HEK293 (cell line): ENCODE results near the gene PWP1.
A peak's percentile ranks its signal among the peaks of the same experiment; 100 is the strongest.

ENCODE experiments used
- AEBP2 ChIP-seq: fragments of 450-650 bp; formaldehyde crosslinking; IDR thresholded peaks from 2 replicates; pipeline ENCODE4 v1.5.1; 2016; ENCODE audit warnings: missing biosample characterization, missing genetic modification characterization, borderline replicate concordance
- GLIS2 ChIP-seq: fragments of 450-650 bp; formaldehyde crosslinking; IDR thresholded peaks from 2 replicates; pipeline ENCODE4 v1.5.1; 2016; ENCODE audit warnings: missing biosample characterization, missing genetic modification characterization
- KLF16 ChIP-seq: fragments of 450-650 bp; formaldehyde crosslinking; IDR thresholded peaks from 2 replicates; pipeline ENCODE4 v1.5.1; 2017; ENCODE audit warnings: missing biosample characterization, missing genetic modification characterization
- RBAK ChIP-seq: fragments of 450-650 bp; formaldehyde crosslinking; IDR thresholded peaks from 2 replicates; pipeline ENCODE4 v1.5.1; 2016; ENCODE audit warnings: missing biosample characterization, missing genetic modification characterization
- SALL2 ChIP-seq: fragments of 450-650 bp; formaldehyde crosslinking; IDR thresholded peaks from 2 replicates; pipeline ENCODE4 v1.5.0; 2017; ENCODE audit warnings: missing biosample characterization, mild to moderate bottlenecking, missing genetic modification characterization, borderline replicate concordance
- SETDB1 ChIP-seq: IDR thresholded peaks from one replicate; pipeline ENCODE4 v1.6.1; 2017; ENCODE audit warnings: mild to moderate bottlenecking, low read length, moderate library complexity, mixed read lengths; ENCODE audit not compliant: insufficient read length
- ZNF148 ChIP-seq: fragments of 450-650 bp; formaldehyde crosslinking; IDR thresholded peaks from 2 replicates; pipeline ENCODE4 v1.5.0; 2017; ENCODE audit warnings: missing biosample characterization, missing genetic modification characterization, borderline replicate concordance
- ZNF211 ChIP-seq: fragments of 450-650 bp; formaldehyde crosslinking; IDR thresholded peaks from 2 replicates; pipeline ENCODE4 v1.5.1; 2016; ENCODE audit warnings: low read depth, missing biosample characterization, missing genetic modification characterization
- ZNF214 ChIP-seq: fragments of 450-650 bp; formaldehyde crosslinking; IDR thresholded peaks from 2 replicates; pipeline ENCODE4 v1.5.1; 2017; ENCODE audit warnings: missing biosample characterization, mild to moderate bottlenecking, missing genetic modification characterization, borderline replicate concordance
- ZNF239 ChIP-seq: fragments of 450-650 bp; formaldehyde crosslinking; IDR thresholded peaks from 2 replicates; pipeline ENCODE4 v1.5.1; 2016; ENCODE audit warnings: missing biosample characterization, missing genetic modification characterization
- ZNF324 ChIP-seq: fragments of 450-650 bp; formaldehyde crosslinking; IDR thresholded peaks from 2 replicates; pipeline ENCODE4 v1.5.1; 2016; ENCODE audit warnings: missing biosample characterization, missing genetic modification characterization
- ZNF391 ChIP-seq: fragments of 450-650 bp; formaldehyde crosslinking; IDR thresholded peaks from 2 replicates; pipeline ENCODE4 v1.5.1; 2016; ENCODE audit warnings: low read depth, missing biosample characterization, missing genetic modification characterization, borderline replicate concordance
- ZNF433 ChIP-seq: fragments of 450-650 bp; formaldehyde crosslinking; IDR thresholded peaks from 2 replicates; pipeline ENCODE4 v1.5.1; 2016; ENCODE audit warnings: missing biosample characterization, missing genetic modification characterization, low read depth
- ZNF521 ChIP-seq: fragments of 450-650 bp; formaldehyde crosslinking; IDR thresholded peaks from 2 replicates; pipeline ENCODE4 v1.5.1; 2017; ENCODE audit warnings: missing biosample characterization, mild to moderate bottlenecking, missing genetic modification characterization
- ZNF560 ChIP-seq: fragments of 450-650 bp; formaldehyde crosslinking; IDR thresholded peaks from 2 replicates; pipeline ENCODE4 v1.5.1; 2017; ENCODE audit warnings: missing biosample characterization, missing genetic modification characterization, borderline replicate concordance
- ZNF580 ChIP-seq: fragments of 450-650 bp; formaldehyde crosslinking; IDR thresholded peaks from 2 replicates; pipeline ENCODE4 v1.5.1; 2016; ENCODE audit warnings: missing biosample characterization, missing genetic modification characterization
- ZNF610 ChIP-seq: fragments of 450-650 bp; formaldehyde crosslinking; IDR thresholded peaks from 2 replicates; pipeline ENCODE4 v1.5.1; 2016; ENCODE audit warnings: missing biosample characterization, missing genetic modification characterization, borderline replicate concordance
- ZNF660 ChIP-seq: fragments of 450-650 bp; IDR thresholded peaks from 2 replicates; pipeline ENCODE4 v1.5.1; 2018; ENCODE audit warnings: missing biosample characterization, mild to moderate bottlenecking, missing genetic modification characterization
- ZNF664 ChIP-seq: fragments of 450-650 bp; formaldehyde crosslinking; IDR thresholded peaks from 2 replicates; pipeline ENCODE4 v1.5.1; 2016; ENCODE audit warnings: missing biosample characterization, missing genetic modification characterization
- ZNF677 ChIP-seq: fragments of 450-650 bp; IDR thresholded peaks from 2 replicates; pipeline ENCODE4 v1.5.0; 2018; ENCODE audit warnings: missing biosample characterization, mild to moderate bottlenecking, missing genetic modification characterization, moderate library complexity
- ZNF777 ChIP-seq: fragments of 450-650 bp; formaldehyde crosslinking; IDR thresholded peaks from 2 replicates; pipeline ENCODE4 v1.5.1; 2017; ENCODE audit warnings: missing biosample characterization, missing genetic modification characterization, borderline replicate concordance
- TF ChIP-seq, protein P1 (sequence below): fragments of 450-650 bp; formaldehyde crosslinking; IDR thresholded peaks from 2 replicates; pipeline ENCODE4 v1.5.1; 2016; ENCODE audit warnings: missing biosample characterization, missing genetic modification characterization
- TF ChIP-seq, protein P2 (sequence below): fragments of 450-650 bp; formaldehyde crosslinking; optimal IDR thresholded peaks from 2 replicates; pipeline ENCODE3; 2016; ENCODE audit warnings: missing biosample characterization, mild to moderate bottlenecking, missing genetic modification characterization
- TF ChIP-seq, protein P3 (sequence below): fragments of 450-650 bp; formaldehyde crosslinking; IDR thresholded peaks from 2 replicates; pipeline ENCODE4 v1.5.1; 2016; ENCODE audit warnings: missing biosample characterization, missing genetic modification characterization
- TF ChIP-seq, protein P4 (sequence below): fragments of 450-650 bp; formaldehyde crosslinking; IDR thresholded peaks from 2 replicates; pipeline ENCODE4 v1.5.1; 2017; ENCODE audit warnings: missing biosample characterization, missing genetic modification characterization
- TF ChIP-seq, protein P5 (sequence below): fragments of 450-650 bp; formaldehyde crosslinking; IDR thresholded peaks from 2 replicates; pipeline ENCODE4 v1.5.1; 2016; ENCODE audit warnings: missing biosample characterization, missing genetic modification characterization

Gene PWP1

DNA sequence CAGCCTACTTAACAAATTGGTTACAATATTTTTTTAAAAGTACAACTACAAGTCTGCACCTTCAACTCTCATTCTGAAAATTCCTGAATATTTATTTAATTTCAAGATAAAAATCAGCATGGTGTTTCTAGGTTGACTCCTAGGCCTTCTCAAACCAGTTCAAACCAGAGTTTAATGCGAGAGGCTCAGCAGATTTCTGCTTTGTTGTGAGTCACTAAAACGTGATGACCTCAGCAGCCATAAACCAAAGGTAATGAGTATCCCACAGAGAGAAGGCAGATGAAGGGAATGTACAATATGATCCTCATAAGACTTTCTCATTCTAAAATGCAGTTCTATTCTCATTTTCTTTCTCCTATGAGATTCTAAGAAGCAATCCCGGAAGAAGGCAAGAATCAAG is 73.8 kb downstream of the PWP1 start (continued):
- TF ChIP-seq ZNF148 (no peak), ZNF239 (tag by site-specific recombination) (no peak), ZNF660 (tag by site-specific recombination) (peak; percentile 90), ZNF324 (no peak; the same call in 1 of the 2 replicates), RBAK (tag by site-specific recombination) (no peak), ZNF677 (tag by site-specific recombination) (no peak), SALL2 (tag by site-specific recombination) (no peak), ZNF580 (tag by site-specific recombination) (0 out of 2 replicates have a peak, but pooled peaks have one; percentile 30), ZNF391 (tag by site-specific recombination) (no peak), AEBP2 (tag by site-specific recombination) (no peak), ZNF664 (tag by site-specific recombination) (peak; percentile 33; the same call in 1 of the 2 replicates), KLF16 (tag by site-specific recombination) (no peak), ZNF610 (tag by site-specific recombination) (no peak), ZNF560 (tag by site-specific recombination) (no peak), GLIS2 (tag by site-specific recombination) (no peak), ZNF433 (tag by site-specific recombination) (no peak), ZNF777 (tag by site-specific recombination) (no peak), ZNF521 (tag by site-specific recombination) (no peak), SETDB1 (no peak), ZNF214 (tag by site-specific recombination) (no peak), ZNF211 (tag by site-specific recombination) (no peak)
- TF ChIP-seq, protein P1, sequence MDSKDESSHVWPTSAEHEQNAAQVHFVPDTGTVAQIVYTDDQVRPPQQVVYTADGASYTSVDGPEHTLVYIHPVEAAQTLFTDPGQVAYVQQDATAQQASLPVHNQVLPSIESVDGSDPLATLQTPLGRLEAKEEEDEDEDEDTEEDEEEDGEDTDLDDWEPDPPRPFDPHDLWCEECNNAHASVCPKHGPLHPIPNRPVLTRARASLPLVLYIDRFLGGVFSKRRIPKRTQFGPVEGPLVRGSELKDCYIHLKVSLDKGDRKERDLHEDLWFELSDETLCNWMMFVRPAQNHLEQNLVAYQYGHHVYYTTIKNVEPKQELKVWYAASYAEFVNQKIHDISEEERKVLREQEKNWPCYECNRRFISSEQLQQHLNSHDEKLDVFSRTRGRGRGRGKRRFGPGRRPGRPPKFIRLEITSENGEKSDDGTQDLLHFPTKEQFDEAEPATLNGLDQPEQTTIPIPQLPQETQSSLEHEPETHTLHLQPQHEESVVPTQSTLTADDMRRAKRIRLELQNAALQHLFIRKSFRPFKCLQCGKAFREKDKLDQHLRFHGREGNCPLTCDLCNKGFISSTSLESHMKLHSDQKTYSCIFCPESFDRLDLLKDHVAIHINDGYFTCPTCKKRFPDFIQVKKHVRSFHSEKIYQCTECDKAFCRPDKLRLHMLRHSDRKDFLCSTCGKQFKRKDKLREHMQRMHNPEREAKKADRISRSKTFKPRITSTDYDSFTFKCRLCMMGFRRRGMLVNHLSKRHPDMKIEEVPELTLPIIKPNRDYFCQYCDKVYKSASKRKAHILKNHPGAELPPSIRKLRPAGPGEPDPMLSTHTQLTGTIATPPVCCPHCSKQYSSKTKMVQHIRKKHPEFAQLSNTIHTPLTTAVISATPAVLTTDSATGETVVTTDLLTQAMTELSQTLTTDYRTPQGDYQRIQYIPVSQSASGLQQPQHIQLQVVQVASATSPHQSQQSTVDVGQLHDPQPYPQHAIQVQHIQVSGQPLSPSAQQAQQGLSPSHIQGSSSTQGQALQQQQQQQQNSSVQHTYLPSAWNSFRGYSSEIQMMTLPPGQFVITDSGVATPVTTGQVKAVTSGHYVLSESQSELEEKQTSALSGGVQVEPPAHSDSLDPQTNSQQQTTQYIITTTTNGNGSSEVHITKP = peak; percentile 15; the same call in 1 of the 2 replicates
- TF ChIP-seq, protein P2, sequence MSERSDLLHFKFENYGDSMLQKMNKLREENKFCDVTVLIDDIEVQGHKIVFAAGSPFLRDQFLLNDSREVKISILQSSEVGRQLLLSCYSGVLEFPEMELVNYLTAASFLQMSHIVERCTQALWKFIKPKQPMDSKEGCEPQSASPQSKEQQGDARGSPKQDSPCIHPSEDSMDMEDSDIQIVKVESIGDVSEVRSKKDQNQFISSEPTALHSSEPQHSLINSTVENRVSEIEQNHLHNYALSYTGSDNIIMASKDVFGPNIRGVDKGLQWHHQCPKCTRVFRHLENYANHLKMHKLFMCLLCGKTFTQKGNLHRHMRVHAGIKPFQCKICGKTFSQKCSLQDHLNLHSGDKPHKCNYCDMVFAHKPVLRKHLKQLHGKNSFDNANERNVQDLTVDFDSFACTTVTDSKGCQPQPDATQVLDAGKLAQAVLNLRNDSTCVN (tag by site-specific recombination) = no peak
- TF ChIP-seq, protein P3, sequence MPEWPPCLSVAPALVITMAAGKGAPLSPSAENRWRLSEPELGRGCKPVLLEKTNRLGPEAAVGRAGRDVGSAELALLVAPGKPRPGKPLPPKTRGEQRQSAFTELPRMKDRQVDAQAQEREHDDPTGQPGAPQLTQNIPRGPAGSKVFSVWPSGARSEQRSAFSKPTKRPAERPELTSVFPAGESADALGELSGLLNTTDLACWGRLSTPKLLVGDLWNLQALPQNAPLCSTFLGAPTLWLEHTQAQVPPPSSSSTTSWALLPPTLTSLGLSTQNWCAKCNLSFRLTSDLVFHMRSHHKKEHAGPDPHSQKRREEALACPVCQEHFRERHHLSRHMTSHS (tag by site-specific recombination) = no peak
- TF ChIP-seq, protein P4, sequence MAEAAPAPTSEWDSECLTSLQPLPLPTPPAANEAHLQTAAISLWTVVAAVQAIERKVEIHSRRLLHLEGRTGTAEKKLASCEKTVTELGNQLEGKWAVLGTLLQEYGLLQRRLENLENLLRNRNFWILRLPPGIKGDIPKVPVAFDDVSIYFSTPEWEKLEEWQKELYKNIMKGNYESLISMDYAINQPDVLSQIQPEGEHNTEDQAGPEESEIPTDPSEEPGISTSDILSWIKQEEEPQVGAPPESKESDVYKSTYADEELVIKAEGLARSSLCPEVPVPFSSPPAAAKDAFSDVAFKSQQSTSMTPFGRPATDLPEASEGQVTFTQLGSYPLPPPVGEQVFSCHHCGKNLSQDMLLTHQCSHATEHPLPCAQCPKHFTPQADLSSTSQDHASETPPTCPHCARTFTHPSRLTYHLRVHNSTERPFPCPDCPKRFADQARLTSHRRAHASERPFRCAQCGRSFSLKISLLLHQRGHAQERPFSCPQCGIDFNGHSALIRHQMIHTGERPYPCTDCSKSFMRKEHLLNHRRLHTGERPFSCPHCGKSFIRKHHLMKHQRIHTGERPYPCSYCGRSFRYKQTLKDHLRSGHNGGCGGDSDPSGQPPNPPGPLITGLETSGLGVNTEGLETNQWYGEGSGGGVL (tag by site-specific recombination) = no peak
- TF ChIP-seq, protein P5, sequence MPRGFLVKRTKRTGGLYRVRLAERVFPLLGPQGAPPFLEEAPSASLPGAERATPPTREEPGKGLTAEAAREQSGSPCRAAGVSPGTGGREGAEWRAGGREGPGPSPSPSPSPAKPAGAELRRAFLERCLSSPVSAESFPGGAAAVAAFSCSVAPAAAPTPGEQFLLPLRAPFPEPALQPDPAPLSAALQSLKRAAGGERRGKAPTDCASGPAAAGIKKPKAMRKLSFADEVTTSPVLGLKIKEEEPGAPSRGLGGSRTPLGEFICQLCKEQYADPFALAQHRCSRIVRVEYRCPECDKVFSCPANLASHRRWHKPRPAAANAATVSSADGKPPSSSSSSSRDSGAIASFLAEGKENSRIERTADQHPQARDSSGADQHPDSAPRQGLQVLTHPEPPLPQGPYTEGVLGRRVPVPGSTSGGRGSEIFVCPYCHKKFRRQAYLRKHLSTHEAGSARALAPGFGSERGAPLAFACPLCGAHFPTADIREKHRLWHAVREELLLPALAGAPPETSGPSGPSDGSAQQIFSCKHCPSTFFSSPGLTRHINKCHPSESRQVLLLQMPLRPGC (tag by site-specific recombination) = peak; percentile 77; the same call in 1 of the 2 replicates
